ENCODE data around the gene DUSP9.

The DUSP9 gene

DNA sequence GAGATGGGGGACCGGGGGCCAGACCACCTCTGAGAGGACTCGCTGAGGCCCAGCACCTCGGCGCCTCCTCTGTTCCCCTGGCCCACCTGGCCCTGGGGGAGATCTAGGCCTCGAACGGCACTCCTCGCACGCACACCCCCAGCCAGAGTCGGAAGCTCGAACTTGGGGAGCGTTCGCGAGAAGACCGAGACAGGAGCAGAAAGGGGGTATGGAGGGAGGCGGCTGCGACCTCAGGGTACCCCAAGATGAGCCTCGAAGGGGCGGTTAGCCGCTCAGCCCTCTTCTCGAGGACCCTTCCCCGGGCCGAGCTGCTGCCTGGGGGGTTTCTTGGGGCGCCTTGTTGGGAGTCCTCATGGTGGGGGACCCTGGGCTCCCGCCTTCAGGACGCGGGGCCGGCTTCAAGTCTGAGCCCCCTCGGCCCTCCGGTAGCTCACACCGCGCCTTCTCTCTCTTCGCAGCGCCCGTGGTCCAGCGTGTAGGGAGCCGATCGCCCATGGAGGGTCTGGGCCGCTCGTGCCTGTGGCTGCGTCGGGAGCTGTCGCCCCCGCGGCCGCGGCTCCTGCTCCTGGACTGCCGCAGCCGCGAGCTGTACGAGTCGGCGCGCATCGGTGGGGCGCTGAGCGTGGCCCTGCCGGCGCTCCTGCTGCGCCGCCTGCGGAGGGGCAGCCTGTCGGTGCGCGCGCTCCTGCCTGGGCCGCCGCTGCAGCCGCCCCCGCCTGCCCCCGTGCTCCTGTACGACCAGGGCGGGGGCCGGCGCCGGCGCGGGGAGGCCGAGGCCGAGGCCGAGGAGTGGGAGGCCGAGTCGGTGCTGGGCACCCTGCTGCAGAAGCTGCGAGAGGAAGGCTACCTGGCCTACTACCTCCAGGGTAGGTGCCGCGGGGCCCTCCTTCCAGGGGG lies 706 bp downstream of the DUSP9 start:
- no peak for DNase-seq (ENCODE audit: low read depth in 2 of 2)

DNA sequence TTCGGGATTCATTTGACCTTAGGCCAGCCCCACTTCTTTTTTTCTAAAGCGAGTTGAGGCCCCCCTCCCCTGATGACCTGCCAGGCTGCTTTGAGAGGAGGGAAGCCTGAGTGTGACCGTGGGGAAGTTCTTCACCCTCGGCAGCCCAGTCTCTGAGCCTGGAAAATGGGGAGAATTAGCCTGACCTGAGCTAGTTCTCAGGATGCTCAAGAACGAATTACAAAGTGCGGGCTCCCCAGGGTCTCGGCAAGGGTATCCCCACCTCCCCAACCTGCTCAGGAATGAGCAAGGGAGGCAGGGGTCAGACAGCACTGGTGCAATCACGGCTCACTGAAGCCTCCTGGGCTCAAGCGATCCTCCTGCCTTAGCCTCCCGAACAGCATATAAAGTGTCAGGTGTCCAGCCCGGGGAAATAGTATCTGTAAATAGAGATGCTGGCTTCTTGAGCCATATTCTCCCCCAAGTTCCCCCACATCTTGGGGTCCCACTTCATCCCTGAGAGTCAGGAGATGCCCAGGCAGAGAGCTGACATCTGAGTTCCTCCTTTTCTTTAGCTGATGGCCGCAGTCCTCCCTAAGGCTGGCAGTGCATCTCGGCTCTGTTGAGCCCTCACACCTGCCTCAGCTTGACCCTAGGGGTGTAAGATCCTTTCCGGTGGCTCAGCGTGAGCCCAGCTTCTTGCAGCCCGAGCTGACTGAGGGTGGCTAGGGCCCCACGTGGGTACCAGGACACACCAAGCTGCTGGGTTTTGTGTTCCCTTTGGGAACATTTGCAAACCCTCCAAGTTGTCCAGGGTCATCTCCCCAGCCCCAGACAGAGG lies 1.6 kb downstream of the DUSP9 start:
- DNase-seq (ENCODE audit: low read depth in 2 of 2) = no peak

DNA sequence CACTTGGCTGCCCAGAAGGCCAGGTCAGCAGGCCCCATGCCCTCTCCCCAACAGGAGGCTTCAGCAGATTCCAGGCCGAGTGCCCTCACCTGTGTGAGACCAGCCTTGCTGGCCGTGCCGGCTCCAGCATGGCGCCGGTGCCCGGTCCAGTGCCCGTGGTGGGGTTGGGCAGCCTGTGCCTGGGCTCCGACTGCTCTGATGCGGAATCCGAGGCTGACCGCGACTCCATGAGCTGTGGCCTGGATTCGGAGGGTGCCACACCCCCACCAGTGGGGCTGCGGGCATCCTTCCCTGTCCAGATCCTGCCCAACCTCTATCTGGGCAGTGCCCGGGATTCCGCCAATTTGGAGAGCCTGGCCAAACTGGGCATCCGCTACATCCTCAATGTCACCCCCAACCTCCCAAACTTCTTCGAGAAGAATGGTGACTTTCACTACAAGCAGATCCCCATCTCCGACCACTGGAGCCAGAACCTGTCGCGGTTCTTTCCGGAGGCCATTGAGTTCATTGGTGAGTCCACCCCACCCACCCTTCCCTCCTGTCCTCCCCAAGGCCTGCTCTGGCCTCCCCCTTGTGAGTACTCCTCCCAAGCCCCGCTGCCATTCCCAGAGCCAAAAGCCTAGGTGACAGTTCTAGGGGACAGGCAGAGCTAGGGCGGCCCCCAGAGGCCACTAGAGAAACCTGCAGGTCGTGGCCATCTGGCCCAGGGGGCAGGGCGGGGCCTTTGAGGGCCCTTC lies 2.3 kb downstream of the DUSP9 start:
- DNase-seq (ENCODE audit: low read depth in 2 of 2) = no peak

DNA sequence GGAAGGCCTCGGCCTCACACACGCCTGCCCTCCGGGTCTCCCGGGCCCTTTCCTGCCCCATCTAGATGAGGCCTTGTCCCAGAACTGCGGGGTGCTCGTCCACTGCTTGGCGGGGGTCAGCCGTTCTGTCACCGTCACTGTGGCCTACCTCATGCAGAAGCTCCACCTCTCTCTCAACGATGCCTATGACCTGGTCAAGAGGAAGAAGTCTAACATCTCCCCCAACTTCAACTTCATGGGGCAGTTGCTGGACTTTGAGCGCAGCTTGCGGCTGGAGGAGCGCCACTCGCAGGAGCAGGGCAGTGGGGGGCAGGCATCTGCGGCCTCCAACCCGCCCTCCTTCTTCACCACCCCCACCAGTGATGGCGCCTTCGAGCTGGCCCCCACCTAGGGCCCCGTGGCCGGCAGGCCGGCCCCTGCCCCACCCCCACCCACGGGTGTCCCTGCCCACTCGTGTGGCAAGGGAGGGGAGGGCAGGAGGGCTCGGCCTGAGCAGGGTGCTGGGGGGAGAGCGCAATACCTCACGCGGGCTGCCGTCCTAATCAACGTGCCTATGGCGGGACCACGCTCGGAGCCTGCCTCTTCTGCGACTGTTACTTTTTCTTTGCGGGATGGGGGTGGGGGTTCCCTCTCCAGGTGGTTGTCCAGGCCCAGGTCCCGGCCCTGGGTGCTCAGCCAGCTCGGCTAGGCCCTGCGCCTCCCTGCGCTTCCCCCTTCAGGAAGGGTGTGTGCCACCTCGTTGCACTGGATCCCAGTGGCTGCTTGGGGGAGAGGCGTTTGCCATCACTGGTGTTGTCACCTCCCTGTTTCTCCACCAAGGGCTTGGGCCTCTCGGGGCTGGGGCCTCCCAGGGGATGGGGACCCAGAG lies 3.1 kb downstream of the DUSP9 start:
- DNase-seq (ENCODE audit: low read depth in 2 of 2) = no peak

DNA sequence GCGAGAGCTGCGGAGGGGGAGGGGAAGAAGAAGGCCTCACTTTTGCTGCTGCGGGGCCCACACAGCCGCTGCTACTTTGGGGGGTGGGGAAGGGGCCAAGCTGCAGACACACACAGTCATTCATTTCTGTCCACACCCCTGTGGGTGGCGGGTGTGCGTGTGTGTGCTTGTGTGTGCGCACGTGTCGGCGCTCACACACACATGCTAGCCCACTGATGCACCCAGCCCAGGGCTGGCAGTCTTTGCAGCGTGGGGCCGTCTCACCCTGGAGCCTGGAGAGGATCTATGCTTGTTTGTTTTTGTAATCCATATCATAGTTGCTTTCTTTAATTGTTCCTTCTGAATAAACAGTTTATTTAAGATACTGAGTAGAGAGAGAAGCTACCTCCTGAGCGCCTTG lies 4.0 kb downstream of the DUSP9 start:
- no peak for DNase-seq (ENCODE audit: low read depth in 2 of 2)

DNA sequence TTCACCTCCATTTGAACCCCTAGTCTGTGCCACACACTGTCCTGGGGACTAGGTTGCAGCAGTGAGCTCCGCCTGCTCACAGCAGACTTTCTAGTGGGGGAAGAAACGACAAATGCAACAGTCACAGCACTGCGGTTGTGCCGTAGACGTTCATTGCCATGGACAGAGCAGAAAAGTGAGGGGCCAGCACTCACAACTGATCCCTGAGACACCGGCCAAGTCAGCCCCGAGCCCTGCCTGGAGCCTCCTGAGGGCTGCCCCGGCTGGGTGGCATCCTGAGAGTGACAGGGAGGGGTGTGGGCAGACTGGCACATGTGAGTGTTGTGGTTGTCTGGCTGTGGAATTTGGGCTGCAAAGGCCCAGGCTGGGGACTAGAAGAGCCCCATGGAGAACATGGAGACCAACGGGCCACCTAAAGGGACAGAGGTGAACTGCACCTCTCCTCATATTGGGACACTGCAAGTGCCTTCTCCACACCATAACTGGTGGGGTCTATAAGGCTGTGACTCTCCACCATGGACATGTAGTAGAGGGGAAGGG lies 4.6 kb downstream of the DUSP9 start:
- no peak for DNase-seq (ENCODE audit: low read depth in 2 of 2)

DNA sequence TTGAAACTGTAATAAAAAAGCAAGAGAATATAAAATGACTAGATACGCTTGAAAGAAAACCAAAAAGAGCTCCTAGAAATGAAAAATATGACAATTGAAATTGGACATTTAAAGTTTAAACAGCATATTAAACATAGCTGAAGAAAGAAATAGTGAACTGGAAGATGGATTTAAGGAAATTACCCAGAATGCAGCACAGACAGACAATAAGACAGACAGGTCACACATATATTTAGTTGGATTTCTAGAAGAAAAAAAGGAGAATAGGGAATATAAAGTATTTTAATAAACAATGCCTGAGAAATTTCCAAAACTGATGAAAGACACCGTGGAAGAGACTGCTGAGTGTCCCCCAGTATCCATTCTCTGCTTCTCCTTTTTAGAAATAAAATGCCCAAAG lies 6.6 kb downstream of the DUSP9 start:
- DNase-seq (ENCODE audit: low read depth in 2 of 2) = no peak

DNA sequence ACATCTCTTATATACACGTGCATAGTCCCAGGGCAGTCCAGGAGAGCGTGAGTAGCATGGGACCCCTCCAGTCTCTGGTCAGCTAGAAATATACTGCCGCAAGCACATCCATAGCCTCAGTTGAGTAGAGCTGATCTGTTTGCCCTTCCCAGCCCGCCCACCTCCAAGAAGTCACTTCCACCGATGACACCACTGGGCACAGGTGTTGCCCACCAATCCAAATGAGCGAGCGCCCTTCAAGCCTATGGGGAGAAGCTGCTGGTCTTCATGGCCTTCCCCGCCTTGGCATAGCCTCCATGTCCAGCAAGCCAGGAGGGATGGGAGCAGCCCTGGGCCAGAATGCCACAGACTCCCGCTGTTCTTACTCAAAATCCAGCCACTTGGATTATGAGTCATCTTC lies 10.2 kb downstream of the DUSP9 start:
- no peak for DNase-seq (ENCODE audit: low read depth in 2 of 2)

DNA sequence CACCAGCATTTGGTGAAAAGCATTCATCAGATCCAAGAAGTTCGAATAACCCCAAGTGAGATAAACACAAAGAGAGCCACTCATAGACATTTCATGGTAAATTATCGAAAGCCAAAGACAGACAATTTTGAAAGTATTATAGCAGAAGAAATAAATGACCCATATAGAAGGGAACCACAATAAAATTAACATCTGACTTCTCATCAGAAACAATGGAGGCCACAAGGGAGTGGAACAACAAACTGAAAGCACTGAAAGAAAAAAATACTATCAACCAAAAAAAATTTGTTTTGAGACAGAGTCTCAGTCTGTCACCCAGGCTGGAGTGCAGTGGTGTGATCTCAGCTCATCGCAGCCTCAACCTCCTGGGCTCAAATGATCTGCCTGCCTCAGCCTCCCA lies 12.3 kb downstream of the DUSP9 start:
- DNase-seq (ENCODE audit: low read depth in 2 of 2) = no peak

DNA sequence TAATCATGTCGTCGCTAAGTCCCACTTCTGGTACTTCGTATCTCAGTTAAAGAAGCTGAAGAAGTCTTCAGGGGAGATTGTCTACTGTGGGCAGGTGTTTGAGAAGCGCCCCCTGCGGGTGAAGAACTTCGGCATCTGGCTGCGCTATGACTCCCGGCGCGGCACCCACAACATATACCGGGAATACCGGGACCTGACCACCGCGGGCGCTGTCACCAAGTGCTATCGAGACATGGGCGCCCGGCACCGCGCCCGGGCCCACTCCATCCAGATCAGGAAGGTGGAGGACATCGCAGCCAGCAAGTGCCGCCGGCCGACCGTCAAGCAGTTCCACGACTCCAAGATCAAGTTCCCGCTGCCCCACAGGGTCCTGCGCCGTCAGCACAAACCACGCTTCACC lies 15.3 kb downstream of the DUSP9 start:
- DNase-seq (ENCODE audit: low read depth in 2 of 2) = peak; percentile 12 to 40

DNA sequence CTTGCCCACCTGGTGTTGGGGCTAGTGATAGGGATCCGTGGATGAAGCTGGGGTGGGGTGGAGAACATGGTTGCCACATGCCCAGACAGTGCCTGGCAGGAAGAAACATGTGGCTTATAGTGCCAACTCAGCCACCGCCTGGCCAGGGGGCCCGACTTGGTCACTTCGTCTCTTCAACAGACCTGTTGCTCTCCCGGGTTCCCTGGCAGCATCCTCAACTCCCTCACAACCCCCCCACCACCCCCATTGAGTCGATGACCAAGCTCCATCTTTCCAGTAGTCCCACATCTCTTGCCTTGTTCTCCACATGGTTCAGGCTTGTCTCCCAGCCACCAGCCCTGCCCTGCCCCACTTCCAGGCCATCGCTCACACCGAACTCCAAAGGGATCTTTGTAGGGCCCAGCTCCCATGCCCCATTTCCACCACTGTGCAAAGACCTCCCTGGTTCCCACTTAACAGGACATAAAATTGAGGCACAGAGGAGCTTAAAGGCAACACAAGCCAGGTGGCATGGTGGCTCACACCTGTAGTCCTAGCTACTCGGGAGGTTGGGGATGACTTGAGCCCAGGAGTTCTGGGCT lies 18.8 kb downstream of the DUSP9 start:
- no peak for DNase-seq (ENCODE audit: low read depth in 2 of 2)

DNA sequence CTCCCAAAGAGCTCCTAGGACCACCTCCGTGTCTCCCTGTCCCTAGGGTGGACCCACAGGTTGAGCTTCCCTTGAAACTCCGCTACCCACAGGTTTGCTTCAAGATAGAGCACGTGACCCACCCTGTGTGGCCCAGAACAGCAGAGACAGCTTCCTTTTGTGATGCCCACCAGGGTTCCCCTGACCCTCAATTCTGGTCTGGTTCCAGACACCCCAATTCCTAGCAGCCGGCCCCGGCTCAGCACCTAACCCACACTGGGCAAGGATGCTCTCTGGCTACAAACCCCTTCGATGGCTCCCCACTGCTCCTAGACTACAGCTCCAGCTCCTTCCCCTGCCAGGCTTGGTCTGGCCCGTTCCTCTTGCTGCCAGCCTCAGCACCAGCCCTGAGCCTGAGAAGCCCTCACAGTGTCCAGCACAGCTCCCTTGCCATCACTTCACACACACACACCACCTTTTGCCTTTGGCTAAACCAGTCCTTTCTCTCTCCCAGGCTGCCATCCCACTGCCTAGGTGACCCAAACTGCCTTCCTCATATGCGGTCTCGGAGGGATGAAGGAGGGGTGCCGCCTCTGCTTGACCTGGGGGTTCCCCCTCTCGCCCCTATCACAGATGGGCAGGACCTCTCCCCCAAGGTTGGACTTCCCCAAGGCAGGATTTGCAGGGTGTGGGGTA lies 20.4 kb downstream of the DUSP9 start:
- no peak for DNase-seq (ENCODE audit: low read depth in 2 of 2)

DNA sequence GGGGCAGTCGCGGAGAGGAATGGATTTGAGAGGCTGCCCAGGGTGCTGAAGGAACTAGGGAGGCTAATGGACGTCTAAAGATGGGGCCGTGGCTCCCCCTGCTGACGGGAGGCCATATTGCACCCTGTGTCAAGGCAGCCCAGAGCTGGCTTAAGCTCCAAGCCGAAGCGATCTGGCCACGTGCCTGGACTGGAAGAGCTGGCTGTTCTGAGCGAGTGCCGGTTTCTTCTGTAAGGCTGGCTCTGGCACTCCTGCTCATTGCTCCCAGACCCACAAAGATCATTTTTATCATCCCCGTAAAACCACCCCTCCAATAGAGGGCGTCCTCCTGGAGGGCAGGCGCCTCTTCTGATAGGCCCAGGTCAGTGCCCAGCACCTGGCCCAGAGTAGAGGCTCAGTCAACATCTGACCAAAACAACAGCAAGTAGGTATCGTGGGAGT lies 21.0 kb downstream of the DUSP9 start:
- peak; percentile 46 to 73 for DNase-seq (ENCODE audit: low read depth in 2 of 2)

DNA sequence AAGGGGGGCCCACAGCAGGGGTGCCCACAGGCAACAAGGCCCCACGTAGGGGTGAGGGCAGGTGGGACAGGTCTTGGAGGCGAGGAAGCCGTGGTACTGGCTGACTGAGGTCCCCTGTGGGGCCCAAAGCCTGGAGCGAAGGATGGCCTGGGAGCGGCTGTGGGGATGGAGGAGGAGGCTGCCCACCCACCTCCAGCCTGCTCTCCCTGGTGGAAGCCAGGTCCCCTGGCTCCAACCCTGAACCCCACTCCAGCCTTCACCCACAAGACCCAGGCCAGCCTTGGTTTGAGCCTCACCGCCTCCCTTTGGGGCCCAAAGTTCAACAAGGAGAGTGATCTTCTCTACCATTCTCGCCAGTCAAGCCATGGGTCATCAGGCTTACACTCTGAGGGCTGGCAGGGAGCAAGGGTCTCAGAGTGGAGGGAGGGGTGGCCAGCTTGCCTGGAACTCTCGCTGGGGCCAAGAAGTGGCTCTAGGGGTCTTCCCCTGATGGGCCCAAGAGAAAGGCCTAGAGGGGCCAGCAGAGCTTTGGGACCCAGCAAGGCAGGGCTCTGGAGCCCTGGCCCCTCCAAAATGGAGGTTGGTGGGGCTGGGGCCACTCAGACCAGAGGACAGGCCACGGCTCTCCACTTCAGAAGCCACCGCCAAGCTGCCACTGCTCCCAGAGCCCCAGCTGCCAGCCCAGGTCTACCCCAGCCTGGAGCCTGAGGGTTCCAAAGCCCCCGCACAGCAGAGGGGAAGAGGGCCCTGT lies 21.6 kb downstream of the DUSP9 start:
- DNase-seq (ENCODE audit: low read depth in 2 of 2) = no peak

DNA sequence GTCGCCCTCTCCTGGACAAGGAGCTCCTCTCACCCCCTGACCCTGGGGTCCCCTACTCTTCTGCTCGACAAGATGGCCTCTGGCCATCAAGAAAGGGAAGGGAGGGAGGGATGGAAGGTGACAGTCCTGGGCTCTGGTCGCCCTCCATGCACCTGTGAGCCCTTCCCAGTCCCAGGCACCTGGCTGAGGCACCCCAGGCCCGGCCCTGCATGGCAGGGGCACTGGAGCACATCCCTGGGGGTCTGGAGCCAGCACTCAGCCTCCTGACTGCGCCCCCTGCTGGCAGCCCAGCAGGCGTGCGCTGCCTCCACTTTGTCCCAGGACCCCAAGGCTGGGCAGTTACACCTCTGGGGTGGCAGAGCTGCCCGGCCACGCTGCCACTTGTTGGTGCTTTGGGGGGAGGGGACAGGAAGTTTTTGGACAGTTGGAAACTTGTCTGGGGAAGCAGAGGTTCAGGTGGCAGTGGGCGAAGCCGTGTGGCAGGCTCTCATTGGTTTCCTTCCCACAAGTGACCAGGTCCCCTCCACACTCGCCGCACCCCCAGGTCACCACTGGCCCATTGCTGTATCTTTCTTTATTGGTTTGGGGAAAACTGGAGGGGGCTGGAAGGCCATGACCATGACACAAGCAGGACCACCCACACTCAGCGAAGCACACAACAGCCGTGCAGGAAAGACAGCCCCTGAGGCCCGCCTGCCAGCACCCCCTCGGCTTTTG lies 22.3 kb downstream of the DUSP9 start:
- DNase-seq (ENCODE audit: low read depth in 2 of 2) = peak in 1 of 2 donors; percentile 16

DNA sequence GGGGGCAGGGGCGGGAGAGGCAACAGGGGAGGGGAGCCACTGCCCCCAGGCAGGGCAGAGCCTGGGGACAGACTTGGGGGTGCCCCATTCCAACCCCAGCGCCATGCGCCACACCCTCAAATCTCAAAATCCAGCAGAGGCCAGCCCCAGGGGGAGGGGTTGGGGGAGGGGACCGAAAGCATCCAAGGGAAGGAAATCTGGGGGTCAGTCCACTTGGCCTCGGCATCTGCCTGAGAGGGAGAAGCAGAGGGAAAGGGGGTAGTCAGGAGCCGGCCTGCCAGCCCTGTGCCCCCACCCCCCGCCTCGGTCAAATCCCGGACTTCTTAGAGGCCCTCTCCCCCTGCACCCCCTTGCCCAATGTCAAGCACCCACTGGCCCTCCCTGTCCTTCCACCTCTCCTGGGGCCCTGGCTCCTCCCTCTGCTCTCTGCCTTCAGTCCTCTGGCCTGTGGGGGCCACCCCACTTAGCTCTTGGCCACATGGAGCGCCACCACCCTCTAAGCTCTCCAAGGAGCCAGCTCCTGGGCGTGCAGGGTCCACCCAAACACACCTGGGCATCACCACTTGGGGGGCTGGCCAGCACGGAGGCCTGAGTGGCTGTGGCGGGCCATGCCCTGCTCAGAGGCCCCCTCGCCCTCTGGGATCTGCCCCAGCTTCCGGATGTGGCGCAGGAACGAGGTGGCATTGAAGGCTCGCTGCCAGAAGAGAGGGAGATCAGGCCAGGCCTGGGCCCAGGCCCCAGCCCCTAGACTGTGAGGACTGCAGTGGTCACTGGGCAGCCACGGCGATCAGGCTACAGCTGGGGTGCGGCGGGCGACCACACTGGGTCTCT lies 23.1 kb downstream of the DUSP9 start:
- no peak for DNase-seq (ENCODE audit: low read depth in 2 of 2)

DNA sequence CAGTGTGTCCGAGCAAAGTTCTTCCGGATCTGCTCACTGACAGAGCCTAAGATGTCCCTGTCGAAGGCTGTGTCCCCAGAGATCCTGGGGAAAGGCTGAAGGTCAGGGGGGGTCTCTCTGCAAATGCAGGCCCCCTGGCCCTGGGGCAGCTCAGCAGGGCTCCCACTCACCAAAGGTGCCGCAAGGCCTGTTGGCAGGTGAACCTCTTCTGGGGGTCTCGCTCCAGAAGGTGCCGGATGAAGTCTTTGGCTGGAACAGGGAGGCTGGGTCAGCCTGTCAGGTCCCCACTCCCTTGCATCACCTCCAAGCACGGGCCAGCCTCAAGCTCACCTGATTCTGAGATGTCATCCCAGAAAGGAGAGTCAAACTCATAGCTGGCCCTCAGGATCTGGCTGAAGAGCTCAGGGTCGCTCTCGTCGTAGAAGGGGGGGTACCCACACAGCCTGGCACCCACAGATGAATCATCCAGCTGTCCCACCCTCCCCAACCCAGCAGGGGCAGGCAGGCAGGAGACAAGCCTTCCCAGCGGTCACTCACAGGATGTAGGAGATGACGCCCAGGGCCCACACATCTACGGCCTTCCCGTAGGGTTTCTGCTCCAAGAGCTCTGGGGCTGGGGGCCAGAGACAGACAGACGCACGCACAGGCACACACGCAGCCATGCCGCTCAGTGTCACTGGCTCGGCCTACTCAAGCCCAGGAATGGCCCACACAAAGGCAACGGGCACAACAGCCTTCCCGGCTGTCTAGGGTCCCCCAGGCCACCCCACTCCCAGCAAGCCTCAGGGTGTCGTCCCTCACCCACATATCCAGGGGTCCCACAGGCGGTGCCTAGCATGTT lies 24.0 kb downstream of the DUSP9 start:
- DNase-seq (ENCODE audit: low read depth in 2 of 2) = no peak

Data from stimulated activated CD4-positive, alpha-beta T cell treated with anti-CD3 and anti-CD28 coated beads, Interleukin-1b, Interleukin-23, amount 100 ng/mL, for 1 hour (primary cell).